GM23338 (cell line): ENCODE measurements around the gene ADGRD2. TPM values are rescaled to one million over a fixed set of nuclear protein-coding genes. Genes with fewer than 3 reads are reported as not detected.

Experiments
- ATAC-seq: fragments of 200-7000 bp; cut with Tn5 transposase; 3 replicates; pipeline ENCODE4 v1.9.1; 2020
- DNase-seq: peaks from one replicate; pipeline ENCODE4 v3.0.0-alpha.2; 2015; ENCODE audit warnings: low spot score
- H2AFZ ChIP-seq: fragments of 200-600 bp; sonication (generic); 2 replicates; pipeline ENCODE4 v1.8.0; 2016; ENCODE audit warnings: antibody characterized with exemption, mild to moderate bottlenecking, moderate library complexity
- H3F3A ChIP-seq: fragments of 200-600 bp; sonication (generic); replicated peaks from 2 replicates; pipeline ENCODE4 v1.8.0; 2017; ENCODE audit warnings: antibody characterized with exemption, mixed run types, low read depth
- H3K27ac ChIP-seq: fragments of 200-600 bp; sonication (generic); 2 replicates; pipeline ENCODE4 v1.6.1; 2016; ENCODE audit warnings: low read depth
- H3K27me3 ChIP-seq: fragments of 200-600 bp; sonication (generic); 2 replicates; pipeline ENCODE4 v1.8.0; 2016; ENCODE audit warnings: mild to moderate bottlenecking, mixed run types, moderate library complexity; ENCODE audit not compliant: insufficient read depth
- H3K36me3 ChIP-seq: fragments of 200-600 bp; sonication (generic); 2 replicates; pipeline ENCODE4 v1.8.0; 2016; ENCODE audit warnings: mild to moderate bottlenecking; ENCODE audit not compliant: insufficient read depth
- H3K4me1 ChIP-seq: fragments of 200-600 bp; sonication (generic); 2 replicates; pipeline ENCODE4 v1.8.0; 2016; ENCODE audit warnings: mild to moderate bottlenecking, moderate library complexity; ENCODE audit not compliant: insufficient read depth
- H3K4me2 ChIP-seq: fragments of 200-600 bp; sonication (generic); 2 replicates; pipeline ENCODE4 v1.7.1; 2017; ENCODE audit warnings: mixed run types
- H3K4me3 ChIP-seq: fragments of 200-600 bp; sonication (generic); 2 replicates; pipeline ENCODE4 v1.6.1; 2016; ENCODE audit warnings: mixed run types
- H3K79me2 ChIP-seq: fragments of 200-600 bp; sonication (generic); replicated peaks from 2 replicates; pipeline ENCODE4 v1.8.0; 2017; ENCODE audit warnings: mild to moderate bottlenecking; ENCODE audit not compliant: insufficient read depth
- H3K9me2 ChIP-seq: fragments of 200-600 bp; sonication (generic); 2 replicates; pipeline ENCODE4 v1.8.0; 2017; ENCODE audit not compliant: insufficient read depth
- H4K20me1 ChIP-seq: fragments of 200-600 bp; sonication (generic); replicated peaks from 2 replicates; pipeline ENCODE4 v1.8.0; 2017; ENCODE audit warnings: mild to moderate bottlenecking; ENCODE audit not compliant: insufficient read depth
- H3K27ac Mint-ChIP-seq: 2 replicates; pipeline ENCODE4 v1.8.0; 2020; ENCODE audit warnings: inconsistent platforms, mild to moderate bottlenecking, moderate library complexity, mixed read lengths
- H3K27me3 Mint-ChIP-seq: 3 replicates; pipeline ENCODE4 v1.8.0; 2022; ENCODE audit warnings: low read depth, mild to moderate bottlenecking, moderate library complexity, mixed read lengths, inconsistent platforms; ENCODE audit not compliant: insufficient read depth, poor library complexity
- H3K36me3 Mint-ChIP-seq: 3 replicates; pipeline ENCODE4 v1.8.0; 2021; ENCODE audit warnings: low read depth, mild to moderate bottlenecking, inconsistent platforms, moderate library complexity, mixed read lengths
- H3K4me1 Mint-ChIP-seq: 3 replicates; pipeline ENCODE4 v1.8.0; 2020; ENCODE audit warnings: mild to moderate bottlenecking, inconsistent platforms, mixed read lengths
- H3K4me3 Mint-ChIP-seq: 3 replicates; pipeline ENCODE4 v1.8.0; 2021; ENCODE audit warnings: moderate library complexity, mild to moderate bottlenecking, inconsistent platforms, mixed read lengths
- H3K9me3 Mint-ChIP-seq: 3 replicates; pipeline ENCODE4 v1.8.0; 2020; ENCODE audit warnings: moderate library complexity, mild to moderate bottlenecking, inconsistent platforms, mixed read lengths
- CREB1 ChIP-seq: fragments of 250-450 bp; sonication (Bioruptor Pico); IDR thresholded peaks from 2 replicates; pipeline ENCODE4 v1.5.0; 2020; ENCODE audit warnings: low read depth, mild to moderate bottlenecking, moderate library complexity
- EZH2 ChIP-seq: fragments of 200-600 bp; sonication (generic); IDR thresholded peaks from one replicate; pipeline ENCODE4 v1.8.0; 2017; ENCODE audit warnings: antibody characterized with exemption, mild to moderate bottlenecking, low read depth; ENCODE audit not compliant: unreplicated experiment
- EZH2phosphoT487 ChIP-seq: fragments of 200-600 bp; sonication (generic); IDR thresholded peaks from one replicate; pipeline ENCODE4 v1.8.1; 2018; ENCODE audit warnings: antibody characterized with exemption; ENCODE audit not compliant: unreplicated experiment
- JUNB ChIP-seq: IDR thresholded peaks from one replicate; pipeline ENCODE4 v1.6.1; 2016; ENCODE audit warnings: antibody characterized with exemption; ENCODE audit not compliant: unreplicated experiment
- NANOG ChIP-seq: IDR thresholded peaks from 2 replicates; pipeline ENCODE4 v1.6.1; 2016; ENCODE audit warnings: antibody characterized with exemption, borderline replicate concordance
- POLR2AphosphoS5 ChIP-seq: IDR thresholded peaks from 2 replicates; pipeline ENCODE4 v1.6.1; 2016; ENCODE audit warnings: antibody characterized with exemption, low read depth
- STAT1 ChIP-seq: IDR thresholded peaks from one replicate; pipeline ENCODE4 v1.6.1; 2016; ENCODE audit warnings: antibody characterized with exemption; ENCODE audit not compliant: unreplicated experiment
- ZNF114 ChIP-seq: fragments of 250-450 bp; sonication (Bioruptor Pico); IDR thresholded peaks from 2 replicates; pipeline ENCODE4 v1.5.0; 2020; ENCODE audit warnings: mild to moderate bottlenecking, moderate library complexity
- ZNF331 ChIP-seq: fragments of 250-450 bp; sonication (Bioruptor Pico); IDR thresholded peaks from 2 replicates; pipeline ENCODE4 v1.5.0; 2020; ENCODE audit warnings: low read depth, mild to moderate bottlenecking, moderate library complexity
- ZNF462 ChIP-seq: fragments of 250-450 bp; sonication (Bioruptor Pico); IDR thresholded peaks from 2 replicates; pipeline ENCODE4 v1.5.0; 2020; ENCODE audit warnings: mild to moderate bottlenecking, moderate library complexity
- polyA plus RNA-seq: library from polyadenylated mRNA; unstranded; fragments of >200 nt; fragmentation: Nextera tagmentation; extraction: Ambion mirVana; gene quantifications from 2 replicates; pipeline ENCODE4 v1.2.1, GENCODE V29; 2016
- total RNA-seq: library from RNA; depleted of rRNA; stranded (reverse); fragments of >200 nt; shearing (Covaris generic); gene quantifications from 2 replicates; pipeline ENCODE4 v1.2.3, GENCODE V29; 2014
- TF ChIP-seq, protein P1 (sequence below): IDR thresholded peaks from 2 replicates; pipeline ENCODE4 v1.6.1; 2016; ENCODE audit warnings: antibody characterized with exemption
- TF ChIP-seq, protein P2 (sequence below): IDR thresholded peaks from one replicate; pipeline ENCODE4 v1.6.1; 2018; ENCODE audit warnings: antibody characterized with exemption; ENCODE audit not compliant: unreplicated experiment
- TF ChIP-seq, protein P3 (sequence below), 2 experiments: fragments of 200-600 bp in 1 of 2; sonication (generic) in 1 of 2; conservative IDR thresholded peaks; 2 replicates each; pipeline versions ENCODE4 v1.5.1 to v1.6.1; 2016 to 2017; ENCODE audit warnings: antibody characterized with exemption in 2 of 2, low read depth in 2 of 2, mild to moderate bottlenecking in 2 of 2, moderate library complexity in 1 of 2

ADGRD2 gene
- total and polyA plus RNA-seq, 2 experiments from 2014 or later: 0.45 to 0.78 TPM

DNA sequence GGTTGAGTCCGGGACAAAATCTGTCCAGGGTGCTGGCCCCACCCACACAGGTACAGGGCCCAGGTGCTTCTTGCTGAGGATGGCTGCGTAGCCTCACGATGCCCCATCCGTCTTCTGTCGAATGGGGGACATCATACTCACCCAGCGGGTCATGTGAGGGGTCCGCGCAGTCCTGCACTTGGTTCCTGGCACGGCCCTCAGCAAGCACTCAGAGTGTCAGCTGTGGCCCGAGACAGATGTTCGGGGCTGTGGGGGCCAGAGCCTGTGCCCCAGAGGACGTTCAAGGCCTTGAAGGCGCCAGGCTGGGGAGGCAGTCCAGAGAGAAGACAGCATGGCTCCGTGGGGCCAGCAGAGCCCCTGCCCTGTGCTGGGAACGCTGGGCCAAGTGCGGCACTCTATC lies 29.1 kb downstream of the ADGRD2 start:
- H3K9me2 ChIP-seq: no peaks in the 10 kb centered on the region
- Mint-ChIP-seq H3K4me1 (peaks cover 22% of the 10 kb centered on the region), H3K9me3 (no peaks in the 10 kb centered on the region), H3K27ac (no peak overlapping the region), H3K4me3 (no peak overlapping the region), H3K27me3 (peaks cover 37% of the 10 kb centered on the region), H3K36me3 (no peaks in the 10 kb centered on the region; the same call in 2 of the 3 replicates)
- H3K27me3 ChIP-seq: peaks cover 49% of the 10 kb centered on the region
- no peak overlapping the region for H3K27ac ChIP-seq
- no peaks in the 10 kb centered on the region for H4K20me1 ChIP-seq
- no peak for DNase-seq
- H2AFZ ChIP-seq: no peak overlapping the region
- no peak for ATAC-seq
- no peak overlapping the region for H3K4me3 ChIP-seq
- 0 out of 2 replicates have a peak, but pooled peaks cover 2% of the 10 kb centered on the region for H3F3A ChIP-seq
- H3K4me1 ChIP-seq: peaks cover 20% of the 10 kb centered on the region
- H3K36me3 ChIP-seq: no peaks in the 10 kb centered on the region
- no peaks in the 10 kb centered on the region for H3K79me2 ChIP-seq
- TF ChIP-seq, protein P1, sequence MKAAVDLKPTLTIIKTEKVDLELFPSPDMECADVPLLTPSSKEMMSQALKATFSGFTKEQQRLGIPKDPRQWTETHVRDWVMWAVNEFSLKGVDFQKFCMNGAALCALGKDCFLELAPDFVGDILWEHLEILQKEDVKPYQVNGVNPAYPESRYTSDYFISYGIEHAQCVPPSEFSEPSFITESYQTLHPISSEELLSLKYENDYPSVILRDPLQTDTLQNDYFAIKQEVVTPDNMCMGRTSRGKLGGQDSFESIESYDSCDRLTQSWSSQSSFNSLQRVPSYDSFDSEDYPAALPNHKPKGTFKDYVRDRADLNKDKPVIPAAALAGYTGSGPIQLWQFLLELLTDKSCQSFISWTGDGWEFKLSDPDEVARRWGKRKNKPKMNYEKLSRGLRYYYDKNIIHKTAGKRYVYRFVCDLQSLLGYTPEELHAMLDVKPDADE: no peak
- TF ChIP-seq NANOG (no peak), CREB1 (CRISPR knock-in tag) (no peak), ZNF114 (CRISPR knock-in tag) (no peak), STAT1 (no peak), JUNB (no peak), ZNF462 (CRISPR knock-in tag) (no peak), ZNF331 (CRISPR knock-in tag) (no peak), EZH2phosphoT487 (no peak), EZH2 (no peak), POLR2AphosphoS5 (no peak)
- TF ChIP-seq, protein P2, sequence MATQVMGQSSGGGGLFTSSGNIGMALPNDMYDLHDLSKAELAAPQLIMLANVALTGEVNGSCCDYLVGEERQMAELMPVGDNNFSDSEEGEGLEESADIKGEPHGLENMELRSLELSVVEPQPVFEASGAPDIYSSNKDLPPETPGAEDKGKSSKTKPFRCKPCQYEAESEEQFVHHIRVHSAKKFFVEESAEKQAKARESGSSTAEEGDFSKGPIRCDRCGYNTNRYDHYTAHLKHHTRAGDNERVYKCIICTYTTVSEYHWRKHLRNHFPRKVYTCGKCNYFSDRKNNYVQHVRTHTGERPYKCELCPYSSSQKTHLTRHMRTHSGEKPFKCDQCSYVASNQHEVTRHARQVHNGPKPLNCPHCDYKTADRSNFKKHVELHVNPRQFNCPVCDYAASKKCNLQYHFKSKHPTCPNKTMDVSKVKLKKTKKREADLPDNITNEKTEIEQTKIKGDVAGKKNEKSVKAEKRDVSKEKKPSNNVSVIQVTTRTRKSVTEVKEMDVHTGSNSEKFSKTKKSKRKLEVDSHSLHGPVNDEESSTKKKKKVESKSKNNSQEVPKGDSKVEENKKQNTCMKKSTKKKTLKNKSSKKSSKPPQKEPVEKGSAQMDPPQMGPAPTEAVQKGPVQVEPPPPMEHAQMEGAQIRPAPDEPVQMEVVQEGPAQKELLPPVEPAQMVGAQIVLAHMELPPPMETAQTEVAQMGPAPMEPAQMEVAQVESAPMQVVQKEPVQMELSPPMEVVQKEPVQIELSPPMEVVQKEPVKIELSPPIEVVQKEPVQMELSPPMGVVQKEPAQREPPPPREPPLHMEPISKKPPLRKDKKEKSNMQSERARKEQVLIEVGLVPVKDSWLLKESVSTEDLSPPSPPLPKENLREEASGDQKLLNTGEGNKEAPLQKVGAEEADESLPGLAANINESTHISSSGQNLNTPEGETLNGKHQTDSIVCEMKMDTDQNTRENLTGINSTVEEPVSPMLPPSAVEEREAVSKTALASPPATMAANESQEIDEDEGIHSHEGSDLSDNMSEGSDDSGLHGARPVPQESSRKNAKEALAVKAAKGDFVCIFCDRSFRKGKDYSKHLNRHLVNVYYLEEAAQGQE: no peak
- TF ChIP-seq, protein P3, sequence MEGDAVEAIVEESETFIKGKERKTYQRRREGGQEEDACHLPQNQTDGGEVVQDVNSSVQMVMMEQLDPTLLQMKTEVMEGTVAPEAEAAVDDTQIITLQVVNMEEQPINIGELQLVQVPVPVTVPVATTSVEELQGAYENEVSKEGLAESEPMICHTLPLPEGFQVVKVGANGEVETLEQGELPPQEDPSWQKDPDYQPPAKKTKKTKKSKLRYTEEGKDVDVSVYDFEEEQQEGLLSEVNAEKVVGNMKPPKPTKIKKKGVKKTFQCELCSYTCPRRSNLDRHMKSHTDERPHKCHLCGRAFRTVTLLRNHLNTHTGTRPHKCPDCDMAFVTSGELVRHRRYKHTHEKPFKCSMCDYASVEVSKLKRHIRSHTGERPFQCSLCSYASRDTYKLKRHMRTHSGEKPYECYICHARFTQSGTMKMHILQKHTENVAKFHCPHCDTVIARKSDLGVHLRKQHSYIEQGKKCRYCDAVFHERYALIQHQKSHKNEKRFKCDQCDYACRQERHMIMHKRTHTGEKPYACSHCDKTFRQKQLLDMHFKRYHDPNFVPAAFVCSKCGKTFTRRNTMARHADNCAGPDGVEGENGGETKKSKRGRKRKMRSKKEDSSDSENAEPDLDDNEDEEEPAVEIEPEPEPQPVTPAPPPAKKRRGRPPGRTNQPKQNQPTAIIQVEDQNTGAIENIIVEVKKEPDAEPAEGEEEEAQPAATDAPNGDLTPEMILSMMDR (conservative IDR thresholded peaks at IDR 0.05; ENCODE audit: low read depth in 2 of 2): no peak
- no peak overlapping the region for H3K4me2 ChIP-seq
